Measurements from ENCODE around the gene ENTREP3. TPM values are rescaled to one million over a fixed set of nuclear protein-coding genes. Genes with fewer than 3 reads are reported as not detected.
A peak's percentile ranks its signal among the peaks of the same experiment; 100 is the strongest.

Gene ENTREP3
- total RNA-seq, 6 experiments from 2014 or later, result 7.2 to 13.0 (median 9.6) TPM

DNA sequence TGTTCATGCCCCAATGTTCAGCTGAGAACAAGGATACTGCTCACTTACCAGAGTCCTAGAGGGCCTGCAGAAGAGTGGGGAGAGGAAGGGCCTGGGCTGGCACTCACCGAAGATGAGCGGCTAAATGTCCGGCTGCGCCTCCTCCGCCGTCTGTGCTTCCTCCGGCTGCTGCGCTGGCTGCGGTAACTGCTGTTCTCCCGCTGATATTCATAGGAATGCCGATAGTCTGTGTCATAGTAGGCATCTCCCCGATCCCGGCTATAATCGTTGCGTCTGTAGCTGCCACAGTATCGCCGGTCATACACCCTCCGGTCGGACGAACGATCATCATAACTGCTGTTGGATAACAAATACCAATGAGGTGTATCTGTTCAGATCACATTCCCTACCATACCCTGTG is 14.1 kb upstream of the ENTREP3 start:
- ATAC-seq (no peak), DNase-seq (no peak)
- H3K4me1 ChIP-seq, result peaks cover 0 to 12% (median 4%) of the 10 kb centered on the region in 4 donors
- intact Hi-C loops (cut with DNase I), result no loop called here
- H3K9me3 ChIP-seq, result no peaks in the 10 kb centered on the region
- H3K36me3 ChIP-seq, result peaks cover 9 to 65% (median 38%) of the 10 kb centered on the region in 4 donors
- H3K4me3 ChIP-seq, result no peak overlapping the region
- H3K27me3 ChIP-seq, result no peaks in the 10 kb centered on the region
- TF ChIP-seq, protein P1, sequence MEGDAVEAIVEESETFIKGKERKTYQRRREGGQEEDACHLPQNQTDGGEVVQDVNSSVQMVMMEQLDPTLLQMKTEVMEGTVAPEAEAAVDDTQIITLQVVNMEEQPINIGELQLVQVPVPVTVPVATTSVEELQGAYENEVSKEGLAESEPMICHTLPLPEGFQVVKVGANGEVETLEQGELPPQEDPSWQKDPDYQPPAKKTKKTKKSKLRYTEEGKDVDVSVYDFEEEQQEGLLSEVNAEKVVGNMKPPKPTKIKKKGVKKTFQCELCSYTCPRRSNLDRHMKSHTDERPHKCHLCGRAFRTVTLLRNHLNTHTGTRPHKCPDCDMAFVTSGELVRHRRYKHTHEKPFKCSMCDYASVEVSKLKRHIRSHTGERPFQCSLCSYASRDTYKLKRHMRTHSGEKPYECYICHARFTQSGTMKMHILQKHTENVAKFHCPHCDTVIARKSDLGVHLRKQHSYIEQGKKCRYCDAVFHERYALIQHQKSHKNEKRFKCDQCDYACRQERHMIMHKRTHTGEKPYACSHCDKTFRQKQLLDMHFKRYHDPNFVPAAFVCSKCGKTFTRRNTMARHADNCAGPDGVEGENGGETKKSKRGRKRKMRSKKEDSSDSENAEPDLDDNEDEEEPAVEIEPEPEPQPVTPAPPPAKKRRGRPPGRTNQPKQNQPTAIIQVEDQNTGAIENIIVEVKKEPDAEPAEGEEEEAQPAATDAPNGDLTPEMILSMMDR (IDR thresholded peaks at IDR 0.05), result no peak
- TF ChIP-seq POLR2A (IDR thresholded peaks at IDR 0.05), result no peak
- no CpG with 5 or more reads among the region's 21 CpGs for WGBS (ENCODE audit: insufficient coverage, low coverage, low lambda C conversion rate, missing lambda C conversion rate)
- no peak overlapping the region for H3K27ac ChIP-seq

DNA sequence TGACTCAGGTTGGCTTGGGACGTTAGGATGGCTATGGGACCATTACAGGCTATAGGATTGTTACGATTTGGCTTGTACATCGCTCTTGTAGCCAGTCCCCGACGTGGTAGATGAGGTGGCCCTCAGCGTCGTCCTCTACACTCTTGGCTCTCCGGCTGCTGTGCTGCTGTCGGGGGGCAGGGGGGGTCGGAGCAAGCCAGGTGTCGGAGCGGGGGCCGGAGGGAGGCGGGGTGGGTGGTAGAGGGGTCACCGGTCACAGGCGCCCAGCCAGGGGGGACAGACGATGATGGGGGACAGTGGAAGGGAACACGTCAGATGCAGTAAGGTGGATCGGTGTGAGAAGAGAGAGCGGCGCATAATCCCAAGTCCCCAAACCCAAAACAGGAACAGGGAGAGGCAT is 13.3 kb upstream of the ENTREP3 start:
- H3K4me3 ChIP-seq, result no peak overlapping the region
- H3K27me3 ChIP-seq, result no peaks in the 10 kb centered on the region
- WGBS (ENCODE audit: insufficient coverage, low coverage, low lambda C conversion rate, missing lambda C conversion rate), result 88% methylated on average over 8 of the region's 21 CpGs
- no peaks in the 10 kb centered on the region for H3K9me3 ChIP-seq
- peaks cover 0 to 12% (median 4%) of the 10 kb centered on the region in 4 donors for H3K4me1 ChIP-seq
- intact Hi-C loops (cut with DNase I), result no loop called here
- ATAC-seq (no peak), DNase-seq (no peak)
- peaks cover 9 to 73% (median 42%) of the 10 kb centered on the region in 4 donors for H3K36me3 ChIP-seq
- H3K27ac ChIP-seq, result no peak overlapping the region
- TF ChIP-seq, protein P1 (IDR thresholded peaks at IDR 0.05), result no peak
- no peak for TF ChIP-seq POLR2A (IDR thresholded peaks at IDR 0.05)

DNA sequence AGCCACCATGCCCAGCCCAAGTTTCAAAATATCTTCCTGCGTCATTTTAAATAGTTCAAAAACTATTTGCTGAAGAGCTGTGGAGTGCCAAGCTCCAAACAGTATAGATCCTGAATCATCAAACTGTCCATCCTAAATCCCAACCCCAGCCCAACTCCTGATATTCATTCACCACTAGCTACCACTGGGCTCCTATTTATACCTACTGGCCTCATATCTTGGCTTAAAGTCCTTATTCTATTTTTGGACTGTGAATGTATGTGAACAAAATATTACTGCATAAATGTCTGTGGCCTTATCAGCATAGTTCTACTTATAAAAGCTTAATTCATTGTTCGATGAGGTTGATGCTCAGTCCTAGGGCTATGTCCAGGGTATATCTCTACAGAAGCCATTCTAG is 12.1 kb upstream of the ENTREP3 start:
- DNase-seq (no peak), ATAC-seq (no peak)
- Histone ChIP-seq H3K9me3 (no peaks in the 10 kb centered on the region), H3K4me1 (peaks cover 0 to 9% (median 3%) of the 10 kb centered on the region in 4 donors), H3K4me3 (no peak overlapping the region), H3K27ac (no peak overlapping the region), H3K27me3 (no peaks in the 10 kb centered on the region), H3K36me3 (peaks cover 9 to 81% (median 44%) of the 10 kb centered on the region in 4 donors)
- WGBS (ENCODE audit: insufficient coverage, low coverage, low lambda C conversion rate, missing lambda C conversion rate), result 100% methylated on average over 1 of the region's 2 CpGs
- TF ChIP-seq, protein P1 (IDR thresholded peaks at IDR 0.05), result no peak
- TF ChIP-seq POLR2A (IDR thresholded peaks at IDR 0.05), result no peak
- intact Hi-C loops (cut with DNase I), result no loop called here

DNA sequence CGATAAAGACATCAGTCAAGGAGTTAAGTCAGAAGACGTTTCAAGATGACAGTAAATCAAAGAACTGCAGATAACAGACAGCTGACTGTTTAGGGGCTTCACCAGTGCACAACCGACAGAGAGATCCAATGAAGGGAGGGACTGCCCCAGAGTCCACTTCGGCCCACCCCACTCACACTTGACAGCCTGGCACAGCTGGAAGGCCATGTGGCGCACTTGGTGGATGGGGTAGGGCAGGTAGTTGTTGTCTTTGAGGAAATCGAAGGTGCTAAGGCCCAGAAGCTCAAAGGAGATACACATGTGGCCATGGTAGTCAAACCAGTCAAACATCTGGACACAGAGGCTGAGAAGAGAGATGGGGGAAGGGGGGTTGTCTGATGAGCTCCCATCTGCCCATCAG is 11.3 kb upstream of the ENTREP3 start:
- Histone ChIP-seq H3K9me3 (no peaks in the 10 kb centered on the region), H3K36me3 (peaks cover 9 to 81% (median 44%) of the 10 kb centered on the region in 4 donors), H3K4me3 (no peak overlapping the region), H3K4me1 (peaks cover 0 to under 1% (median under 1%) of the 10 kb centered on the region in 4 donors), H3K27ac (no peak overlapping the region), H3K27me3 (no peaks in the 10 kb centered on the region)
- intact Hi-C loops (cut with DNase I), result no loop called here
- TF ChIP-seq, protein P1 (IDR thresholded peaks at IDR 0.05), result no peak
- TF ChIP-seq POLR2A (IDR thresholded peaks at IDR 0.05), result no peak
- 79% methylated on average over 5 of the region's 6 CpGs for WGBS (ENCODE audit: insufficient coverage, low coverage, low lambda C conversion rate, missing lambda C conversion rate)
- no peak for ATAC-seq
- DNase-seq, result no peak

DNA sequence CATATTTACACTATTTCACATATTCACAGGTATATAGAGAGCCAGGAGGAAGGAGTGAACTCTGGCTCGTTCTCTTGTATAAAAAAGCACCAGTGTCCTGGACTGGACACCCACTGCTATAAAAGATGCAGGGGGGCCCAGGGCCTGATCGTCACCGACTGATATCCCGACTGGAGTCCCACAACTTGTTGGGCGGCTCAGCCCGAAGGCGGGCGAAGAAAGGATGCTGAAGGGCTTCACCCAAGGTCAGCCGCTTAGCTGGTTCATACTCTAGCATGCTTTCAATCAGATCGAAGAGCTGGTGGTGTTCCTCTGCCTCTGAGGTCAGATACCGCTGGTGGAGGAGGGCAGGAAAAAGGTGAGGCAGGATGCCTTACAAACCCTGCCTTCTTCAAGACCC is 7.8 kb upstream of the ENTREP3 start:
- Histone ChIP-seq H3K9me3 (no peaks in the 10 kb centered on the region), H3K27me3 (no peaks in the 10 kb centered on the region), H3K36me3 (peaks cover 0 to 72% (median 24%) of the 10 kb centered on the region in 4 donors), H3K4me3 (no peak overlapping the region), H3K4me1 (peaks cover 0 to 9% (median 4%) of the 10 kb centered on the region in 4 donors), H3K27ac (no peak overlapping the region)
- DNase-seq (peak in 1 of 3 donors; percentile 55), ATAC-seq (no peak)
- WGBS (ENCODE audit: insufficient coverage, low coverage, low lambda C conversion rate, missing lambda C conversion rate), result no CpG with 5 or more reads among the region's 11 CpGs
- intact Hi-C loops (cut with DNase I), result no loop called here
- no peak for TF ChIP-seq POLR2A (IDR thresholded peaks at IDR 0.05)
- TF ChIP-seq, protein P1 (IDR thresholded peaks at IDR 0.05), result no peak
